ENCODE measurements around the gene SND1.

SND1 gene

DNA sequence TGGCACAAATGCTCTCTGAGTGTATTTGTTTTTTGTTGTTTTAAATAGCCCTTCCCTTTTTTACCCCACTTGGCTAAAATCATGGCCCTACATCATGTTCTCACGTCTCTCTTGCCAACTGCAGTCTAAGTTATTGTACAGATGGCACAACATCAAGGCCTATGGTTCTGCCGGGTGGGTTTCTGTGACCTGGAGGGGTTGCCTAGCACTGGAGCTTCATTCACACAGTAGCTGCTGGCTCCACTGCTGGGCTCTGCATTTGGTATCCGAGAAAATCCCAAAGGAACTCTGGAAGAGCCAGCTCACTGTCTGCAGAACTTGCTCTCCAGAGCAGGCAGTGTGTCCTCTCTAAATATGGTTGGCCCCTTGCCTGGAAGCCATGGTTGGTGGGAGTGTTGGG lies 258.7 kb downstream of the SND1 start:
- no peak for ATAC-seq (ENCODE audit: low read depth)
- H3K36me3 ChIP-seq (ENCODE audit: low read depth): peaks cover 3% of the 10 kb centered on the region; the same call in 1 of the 2 replicates
- TF ChIP-seq, protein P1, sequence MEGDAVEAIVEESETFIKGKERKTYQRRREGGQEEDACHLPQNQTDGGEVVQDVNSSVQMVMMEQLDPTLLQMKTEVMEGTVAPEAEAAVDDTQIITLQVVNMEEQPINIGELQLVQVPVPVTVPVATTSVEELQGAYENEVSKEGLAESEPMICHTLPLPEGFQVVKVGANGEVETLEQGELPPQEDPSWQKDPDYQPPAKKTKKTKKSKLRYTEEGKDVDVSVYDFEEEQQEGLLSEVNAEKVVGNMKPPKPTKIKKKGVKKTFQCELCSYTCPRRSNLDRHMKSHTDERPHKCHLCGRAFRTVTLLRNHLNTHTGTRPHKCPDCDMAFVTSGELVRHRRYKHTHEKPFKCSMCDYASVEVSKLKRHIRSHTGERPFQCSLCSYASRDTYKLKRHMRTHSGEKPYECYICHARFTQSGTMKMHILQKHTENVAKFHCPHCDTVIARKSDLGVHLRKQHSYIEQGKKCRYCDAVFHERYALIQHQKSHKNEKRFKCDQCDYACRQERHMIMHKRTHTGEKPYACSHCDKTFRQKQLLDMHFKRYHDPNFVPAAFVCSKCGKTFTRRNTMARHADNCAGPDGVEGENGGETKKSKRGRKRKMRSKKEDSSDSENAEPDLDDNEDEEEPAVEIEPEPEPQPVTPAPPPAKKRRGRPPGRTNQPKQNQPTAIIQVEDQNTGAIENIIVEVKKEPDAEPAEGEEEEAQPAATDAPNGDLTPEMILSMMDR (IDR thresholded peaks at IDR 0.05; ENCODE audit: poor library complexity, severe bottlenecking): no peak

DNA sequence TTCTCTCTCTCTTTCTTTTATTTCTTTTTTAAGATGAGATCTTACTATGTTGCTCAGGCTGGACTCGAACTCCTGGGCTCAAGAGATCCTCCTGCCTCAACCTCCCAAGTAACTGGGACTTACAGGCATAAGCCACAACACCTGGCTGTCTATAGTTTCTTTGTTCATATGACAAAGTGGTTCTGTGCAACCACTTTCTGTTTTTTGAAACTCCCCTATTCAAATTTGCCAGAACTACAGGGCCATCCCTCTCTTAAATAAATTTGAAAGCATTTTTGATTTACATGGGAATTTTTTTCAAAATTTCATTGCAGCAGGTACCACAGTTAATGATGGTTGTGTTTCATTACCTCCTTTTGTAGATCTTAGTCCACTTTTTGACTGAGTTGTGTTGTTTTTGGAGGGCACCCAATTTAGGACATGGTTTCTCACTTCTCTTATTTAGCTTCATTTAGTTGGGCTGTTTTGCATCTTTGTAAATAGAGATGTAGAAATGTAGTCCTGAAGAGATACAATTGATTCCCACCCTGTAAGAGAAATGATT lies 260.0 kb downstream of the SND1 start:
- Histone ChIP-seq H3K9me3 (ENCODE audit: severe bottlenecking) (no peaks in the 10 kb centered on the region), H3K4me1 (ENCODE audit: insufficient read depth, poor library complexity, severe bottlenecking) (no peaks in the 10 kb centered on the region), H3K36me3 (ENCODE audit: low read depth) (0 out of 2 replicates have a peak, but pooled peaks cover 3% of the 10 kb centered on the region), H3K27me3 (ENCODE audit: insufficient read depth, poor library complexity, severe bottlenecking) (no peaks in the 10 kb centered on the region), H3K27ac (ENCODE audit: poor library complexity, severe bottlenecking) (no peak overlapping the region), H3K4me3 (ENCODE audit: severe bottlenecking) (no peak overlapping the region)
- DNase-seq (ENCODE audit: low spot score) (no peak), ATAC-seq (ENCODE audit: low read depth) (no peak)
- TF ChIP-seq, protein P1 (IDR thresholded peaks at IDR 0.05; ENCODE audit: poor library complexity, severe bottlenecking): no peak

More for the DNA sequence above, 258.7 kb downstream of the SND1 start:
- Histone ChIP-seq H3K4me3 (ENCODE audit: severe bottlenecking) (no peak overlapping the region), H3K27me3 (ENCODE audit: insufficient read depth, poor library complexity, severe bottlenecking) (no peaks in the 10 kb centered on the region), H3K4me1 (ENCODE audit: insufficient read depth, poor library complexity, severe bottlenecking) (no peaks in the 10 kb centered on the region), H3K9me3 (ENCODE audit: severe bottlenecking) (no peaks in the 10 kb centered on the region), H3K27ac (ENCODE audit: poor library complexity, severe bottlenecking) (no peak overlapping the region)
- DNase-seq (ENCODE audit: low spot score): no peak

DNA sequence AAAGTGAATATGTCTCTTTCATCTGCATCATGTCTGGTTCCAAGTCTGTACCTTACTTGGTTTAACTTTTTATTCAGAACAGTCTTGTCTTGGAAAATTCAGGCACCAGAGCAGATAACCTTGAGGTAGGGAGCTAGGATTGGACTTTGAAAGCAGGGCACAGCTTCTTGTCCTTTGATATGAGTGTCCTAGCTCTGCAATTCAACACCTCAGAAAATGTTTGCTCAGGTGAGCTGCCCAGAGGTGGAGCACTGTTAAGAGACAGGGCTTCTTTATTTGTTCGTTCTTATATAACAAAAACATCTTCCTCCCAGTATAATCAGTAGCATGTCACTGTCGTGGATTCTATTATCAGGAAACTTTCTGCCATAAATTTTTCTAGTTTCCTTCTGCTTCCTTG lies 260.9 kb downstream of the SND1 start:
- H3K27ac ChIP-seq (ENCODE audit: poor library complexity, severe bottlenecking): no peak overlapping the region
- H3K36me3 ChIP-seq (ENCODE audit: low read depth): 0 out of 2 replicates have a peak, but pooled peaks cover 3% of the 10 kb centered on the region
- no peak for ATAC-seq (ENCODE audit: low read depth)
- no peaks in the 10 kb centered on the region for H3K4me1 ChIP-seq (ENCODE audit: insufficient read depth, poor library complexity, severe bottlenecking)
- TF ChIP-seq, protein P1 (IDR thresholded peaks at IDR 0.05; ENCODE audit: poor library complexity, severe bottlenecking): no peak
- no peak for DNase-seq (ENCODE audit: low spot score)
- H3K27me3 ChIP-seq (ENCODE audit: insufficient read depth, poor library complexity, severe bottlenecking): no peaks in the 10 kb centered on the region
- H3K4me3 ChIP-seq (ENCODE audit: severe bottlenecking): no peak overlapping the region
- no peaks in the 10 kb centered on the region for H3K9me3 ChIP-seq (ENCODE audit: severe bottlenecking)

DNA sequence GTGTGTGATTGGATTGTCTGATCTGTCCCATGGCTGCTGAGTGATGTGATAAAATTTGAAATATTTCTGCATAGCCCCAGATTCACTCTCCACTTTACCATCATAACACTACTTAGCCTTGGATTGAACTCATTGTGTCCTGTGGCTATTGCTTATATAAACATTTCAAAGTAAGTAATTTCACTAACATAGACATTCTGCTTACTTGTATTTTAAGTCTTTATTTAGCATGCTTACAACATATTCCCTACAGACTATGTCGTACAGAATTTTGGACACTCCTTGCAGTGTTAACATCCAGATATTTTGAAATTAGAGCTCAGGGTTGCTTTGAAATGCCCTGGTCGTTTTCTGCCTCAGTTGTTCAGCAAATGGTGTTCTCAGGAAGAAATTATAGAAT lies 261.7 kb downstream of the SND1 start:
- Histone ChIP-seq H3K27ac (ENCODE audit: poor library complexity, severe bottlenecking) (no peak overlapping the region), H3K4me3 (ENCODE audit: severe bottlenecking) (no peak overlapping the region), H3K9me3 (ENCODE audit: severe bottlenecking) (peaks cover 2% of the 10 kb centered on the region), H3K27me3 (ENCODE audit: insufficient read depth, poor library complexity, severe bottlenecking) (no peaks in the 10 kb centered on the region), H3K4me1 (ENCODE audit: insufficient read depth, poor library complexity, severe bottlenecking) (no peaks in the 10 kb centered on the region), H3K36me3 (ENCODE audit: low read depth) (0 out of 2 replicates have a peak, but pooled peaks cover 3% of the 10 kb centered on the region)
- DNase-seq (ENCODE audit: low spot score) (no peak), ATAC-seq (ENCODE audit: low read depth) (no peak)
- TF ChIP-seq, protein P1 (IDR thresholded peaks at IDR 0.05; ENCODE audit: poor library complexity, severe bottlenecking): no peak

DNA sequence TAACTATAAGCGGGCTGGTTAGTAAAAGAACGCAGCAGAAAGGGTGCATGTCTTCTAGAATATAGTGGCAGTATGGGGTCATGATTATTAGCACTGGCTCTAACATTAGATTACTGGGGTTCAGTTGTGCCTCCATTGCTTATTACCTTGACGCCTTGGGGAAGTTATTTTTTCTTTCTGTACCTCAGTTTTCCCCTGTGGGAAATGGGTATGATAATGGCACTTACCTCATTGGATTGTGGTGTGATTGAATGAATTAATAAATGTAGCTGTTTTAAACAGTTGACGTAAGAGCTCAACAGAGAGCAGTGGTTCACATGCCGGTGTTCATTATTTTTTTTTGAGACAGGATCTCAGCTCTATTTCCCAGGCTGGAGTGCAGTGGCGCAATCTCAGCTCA lies 262.7 kb downstream of the SND1 start:
- Histone ChIP-seq H3K4me1 (ENCODE audit: insufficient read depth, poor library complexity, severe bottlenecking) (peaks cover 3% of the 10 kb centered on the region), H3K27me3 (ENCODE audit: insufficient read depth, poor library complexity, severe bottlenecking) (no peaks in the 10 kb centered on the region), H3K4me3 (ENCODE audit: severe bottlenecking) (no peak overlapping the region), H3K36me3 (ENCODE audit: low read depth) (0 out of 2 replicates have a peak, but pooled peaks cover 3% of the 10 kb centered on the region), H3K27ac (ENCODE audit: poor library complexity, severe bottlenecking) (no peak overlapping the region), H3K9me3 (ENCODE audit: severe bottlenecking) (peaks cover 2% of the 10 kb centered on the region)
- DNase-seq (ENCODE audit: low spot score) (no peak), ATAC-seq (ENCODE audit: low read depth) (no peak)
- TF ChIP-seq, protein P1 (IDR thresholded peaks at IDR 0.05; ENCODE audit: poor library complexity, severe bottlenecking): no peak
